Lower lobe of right lung (tissue), 2 donors: ENCODE results near the gene AUTS2. TPM values are rescaled to one million over a fixed set of nuclear protein-coding genes. Genes with fewer than 3 reads are reported as not detected.

Experiments used
- ATAC-seq, 2 donors: fragments of 200-7000 bp; cut with Tn5 transposase; one replicate each; pipeline ENCODE4 v1.9.1; 2020 to 2022; ENCODE audit warnings: mild to moderate bottlenecking in 2 of 2, moderate library complexity in 2 of 2
- DNase-seq: peaks from one replicate; pipeline ENCODE4 v3.0.0-alpha.2; 2020
- H3K27ac ChIP-seq: fragments of 200-600 bp; one replicate; pipeline ENCODE4 v1.8.0; 2022
- H3K27me3 ChIP-seq: fragments of 200-600 bp; one replicate; pipeline ENCODE4 v1.8.0; 2022; ENCODE audit warnings: low read depth
- H3K36me3 ChIP-seq: fragments of 200-600 bp; one replicate; pipeline ENCODE4 v1.8.0; 2022; ENCODE audit warnings: mild to moderate bottlenecking
- H3K4me1 ChIP-seq: fragments of 200-600 bp; one replicate; pipeline ENCODE4 v1.8.0; 2022
- H3K4me3 ChIP-seq: fragments of 200-600 bp; one replicate; pipeline ENCODE4 v1.8.0; 2022; ENCODE audit warnings: mild to moderate bottlenecking
- H3K9me3 ChIP-seq: fragments of 200-600 bp; one replicate; pipeline ENCODE4 v1.8.0; 2022
- CTCF ChIP-seq: fragments of 200-600 bp; IDR thresholded peaks from one replicate; pipeline ENCODE4 v1.8.0; 2022; ENCODE audit warnings: antibody characterized with exemption, mild to moderate bottlenecking
- intact Hi-C: fragments of 100-400 bp; cut with DNase I; formaldehyde crosslinking; loops from one replicate; pipeline ENCODE4 v1.11.0; 2022
- total RNA-seq: library from RNA; stranded (reverse); fragmentation: NEBNext Ultra II Directional; extraction: Animal tissue kit (Norgen Biotek cat#: 25700); gene quantifications from one replicate; pipeline ENCODE4 v1.2.1, GENCODE V29; 2021
- donor health status: DM: no; HTN: yes; CAD: no; lungs with severe emphysema.

AUTS2 gene
- total RNA-seq, 1 donor from 2014 or later = 45.7 TPM

DNA sequence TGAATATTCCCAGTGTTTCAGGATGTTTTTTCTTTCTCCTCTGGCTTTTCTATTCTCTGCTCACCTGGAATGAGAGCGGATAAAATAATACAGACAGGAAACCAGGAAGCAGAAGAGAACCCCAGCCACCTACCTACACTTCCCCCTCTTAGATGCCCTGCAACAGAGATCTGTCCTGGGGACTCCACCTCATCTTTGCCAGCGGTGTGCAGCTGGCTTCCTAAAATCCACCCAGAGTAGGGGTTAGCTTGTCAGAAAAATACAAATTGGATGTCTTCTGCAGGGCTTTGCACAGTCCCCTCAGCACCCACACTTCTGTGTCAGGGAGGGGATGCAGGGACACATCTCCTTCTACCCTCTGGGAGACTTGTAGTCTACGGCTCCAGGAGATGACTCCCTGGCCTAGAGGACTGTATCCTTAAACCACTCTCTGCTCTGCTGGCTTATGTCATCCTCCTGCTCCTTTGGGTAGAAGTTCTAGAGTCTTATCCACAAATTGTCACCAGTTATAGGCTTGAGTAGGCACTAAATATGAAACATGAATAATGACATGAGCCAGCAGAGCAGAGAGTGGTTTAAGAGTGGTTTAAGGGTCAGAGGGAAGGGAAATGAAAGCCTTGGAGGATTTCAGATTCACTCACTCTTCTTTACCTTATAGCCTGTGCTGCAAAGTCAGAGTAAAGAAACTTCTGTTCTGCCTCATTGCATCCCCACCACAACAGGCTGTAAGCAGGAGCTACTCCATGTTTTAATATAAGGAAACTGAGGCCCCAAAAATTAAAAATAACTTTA is 749.4 kb downstream of the AUTS2 start:
- H3K4me1 ChIP-seq = no peaks in the 10 kb centered on the region
- H3K27me3 ChIP-seq = no peaks in the 10 kb centered on the region
- intact Hi-C loops = no loop called here
- H3K27ac ChIP-seq = no peak overlapping the region
- H3K4me3 ChIP-seq = no peak overlapping the region
- no peaks in the 10 kb centered on the region for H3K36me3 ChIP-seq
- no peaks in the 10 kb centered on the region for H3K9me3 ChIP-seq
- no peak for TF ChIP-seq CTCF
- DNase-seq (no peak), ATAC-seq (no peak)

DNA sequence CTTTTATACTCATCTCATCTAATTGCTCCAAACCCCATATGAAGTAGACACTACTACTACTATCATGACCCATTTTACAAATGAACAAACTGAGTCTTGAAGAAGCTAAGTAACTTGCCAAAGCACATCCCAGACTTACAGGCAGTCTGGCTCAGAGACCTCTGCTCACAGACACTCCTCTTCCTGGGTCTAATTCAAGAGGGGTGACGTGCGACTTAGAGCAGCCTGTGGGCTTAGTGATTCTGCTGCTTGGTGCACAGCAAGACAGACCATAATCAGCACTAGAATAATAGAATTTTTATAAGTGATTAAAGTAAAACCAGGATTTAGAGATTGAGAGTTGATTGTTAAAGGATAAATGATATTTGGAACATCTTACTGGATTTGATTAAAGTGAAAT is 750.8 kb downstream of the AUTS2 start:
- Histone ChIP-seq H3K27ac (no peak overlapping the region), H3K27me3 (no peaks in the 10 kb centered on the region), H3K4me3 (no peak overlapping the region), H3K4me1 (no peaks in the 10 kb centered on the region), H3K9me3 (no peaks in the 10 kb centered on the region), H3K36me3 (no peaks in the 10 kb centered on the region)
- ATAC-seq (no peak), DNase-seq (no peak)
- intact Hi-C loops = no loop called here
- TF ChIP-seq CTCF = no peak

GRCh38 chr7:70349819-70350218 is 751.5 kb downstream of the AUTS2 start:
- intact Hi-C loops = no loop called here
- no peak for DNase-seq

DNA sequence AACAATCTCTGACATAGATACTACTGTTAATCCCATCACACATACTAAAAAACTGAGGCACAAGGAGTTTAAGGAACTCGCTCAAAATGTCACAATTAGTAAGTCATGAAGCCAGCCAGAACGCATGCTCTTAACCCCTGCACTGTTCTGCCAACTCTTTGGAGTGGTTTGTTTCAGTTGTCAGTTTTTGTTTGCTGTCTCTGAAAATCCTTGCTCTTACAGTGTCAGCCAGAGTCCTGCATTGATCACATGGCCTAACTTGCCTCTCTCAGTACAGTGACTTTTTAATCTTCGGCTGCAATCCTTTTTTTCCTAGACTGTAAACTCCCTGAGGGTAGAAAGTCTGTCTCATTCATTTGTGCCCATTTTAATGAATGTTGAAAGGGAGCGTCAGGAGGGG is 753.8 kb downstream of the AUTS2 start:
- no peak overlapping the region for H3K4me3 ChIP-seq
- ATAC-seq = no peak
- H3K9me3 ChIP-seq = no peaks in the 10 kb centered on the region
- intact Hi-C loops = no loop called here
- no peaks in the 10 kb centered on the region for H3K27me3 ChIP-seq
- no peak for TF ChIP-seq CTCF
- H3K4me1 ChIP-seq = no peaks in the 10 kb centered on the region
- H3K36me3 ChIP-seq = no peaks in the 10 kb centered on the region
- DNase-seq = no peak
- H3K27ac ChIP-seq = no peak overlapping the region

More at GRCh38 chr7:70349819-70350218, 751.5 kb downstream of the AUTS2 start:
- no peak for TF ChIP-seq CTCF
- H3K4me3 ChIP-seq = no peak overlapping the region
- no peak overlapping the region for H3K27ac ChIP-seq
- ATAC-seq = no peak
- no peaks in the 10 kb centered on the region for H3K9me3 ChIP-seq
- H3K36me3 ChIP-seq = no peaks in the 10 kb centered on the region
- H3K27me3 ChIP-seq = no peaks in the 10 kb centered on the region
- H3K4me1 ChIP-seq = no peaks in the 10 kb centered on the region

- TF ChIP-seq CTCF = no peak
- no peak for ATAC-seq
- intact Hi-C loops = no loop called here
- no peak overlapping the region for H3K4me3 ChIP-seq
- H3K27ac ChIP-seq = no peak overlapping the region
- no peaks in the 10 kb centered on the region for H3K9me3 ChIP-seq
- no peaks in the 10 kb centered on the region for H3K36me3 ChIP-seq
- H3K4me1 ChIP-seq = no peaks in the 10 kb centered on the region
- H3K27me3 ChIP-seq = no peaks in the 10 kb centered on the region
- DNase-seq = no peak
Measured at GRCh38 chr7:70352906-70353305, 754.6 kb downstream of the AUTS2 start.
